Stimulated activated CD4-positive, alpha-beta T cell treated with anti-CD3 and anti-CD28 coated beads, TNF-alpha, amount 100 ng/mL, for 24 hours (primary cell): ENCODE results near the gene ITPR2.
"Not testable (repeated sequence)": the region's sequence is repeated elsewhere in the genome, so short reads cannot be mapped to it uniquely, and the experiment has no call there.

Experiments used
- DNase-seq, 3 experiments: peaks; one replicate each; pipeline ENCODE4 v3.0.0-alpha.2; 2020; ENCODE audit warnings: low read depth in 3 of 3

Gene ITPR2

DNA sequence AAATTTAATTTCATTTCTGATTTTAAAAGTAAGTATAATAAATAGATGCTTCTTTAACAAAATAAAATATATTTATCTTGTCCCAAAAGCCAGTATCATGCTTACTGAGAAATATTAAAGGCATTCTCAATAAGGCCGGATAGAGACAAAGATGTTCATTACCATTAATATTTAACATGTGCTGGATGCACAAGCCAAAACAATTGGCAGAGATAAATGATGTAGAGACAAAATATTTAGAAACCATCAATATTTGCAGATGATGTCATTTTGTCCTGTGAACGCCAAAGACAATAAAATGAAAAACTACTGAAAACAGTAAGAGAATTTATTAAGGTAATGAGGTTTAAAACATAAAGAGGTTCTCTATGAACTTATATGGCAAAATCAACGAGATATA is 313.5 kb downstream of the ITPR2 start:
- no peak for DNase-seq

DNA sequence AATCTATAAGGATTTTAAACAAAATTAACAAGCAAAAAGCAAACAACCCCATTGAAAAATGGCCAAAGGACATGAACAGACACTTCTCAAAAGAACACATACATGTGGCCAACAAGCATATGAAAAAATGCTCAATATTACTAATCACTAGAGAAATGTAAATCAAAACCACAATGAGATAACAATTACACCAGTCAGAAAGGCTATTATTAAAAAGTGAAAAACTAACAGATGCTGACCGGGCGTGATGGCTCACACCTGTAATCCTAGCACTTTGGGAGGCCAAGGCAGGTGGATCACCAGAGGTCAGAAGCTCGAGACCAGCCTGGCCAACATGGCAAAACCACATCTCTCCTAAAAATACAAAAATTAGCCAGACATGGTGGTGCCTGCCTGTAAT is 315.7 kb downstream of the ITPR2 start:
- not testable (repeated sequence) for DNase-seq

DNA sequence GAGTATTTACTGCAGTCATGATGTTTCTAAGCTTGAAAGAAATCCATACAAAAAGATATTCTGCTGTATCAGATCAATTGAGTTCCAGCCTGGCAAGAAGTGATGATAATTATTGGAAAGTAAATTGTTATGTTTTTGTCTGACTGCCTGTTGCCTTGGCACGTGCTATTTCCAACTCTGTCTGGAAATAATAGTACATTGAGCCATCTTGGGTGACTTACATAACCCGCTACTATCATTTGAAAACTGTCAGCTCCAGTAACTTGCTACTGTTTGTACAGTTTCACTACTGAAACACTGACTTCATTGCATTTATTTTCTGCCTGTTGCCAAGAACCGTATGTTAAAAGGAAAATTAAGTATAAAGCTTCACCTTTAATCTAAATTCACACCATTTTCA is 318.6 kb downstream of the ITPR2 start:
- no peak for DNase-seq

DNA sequence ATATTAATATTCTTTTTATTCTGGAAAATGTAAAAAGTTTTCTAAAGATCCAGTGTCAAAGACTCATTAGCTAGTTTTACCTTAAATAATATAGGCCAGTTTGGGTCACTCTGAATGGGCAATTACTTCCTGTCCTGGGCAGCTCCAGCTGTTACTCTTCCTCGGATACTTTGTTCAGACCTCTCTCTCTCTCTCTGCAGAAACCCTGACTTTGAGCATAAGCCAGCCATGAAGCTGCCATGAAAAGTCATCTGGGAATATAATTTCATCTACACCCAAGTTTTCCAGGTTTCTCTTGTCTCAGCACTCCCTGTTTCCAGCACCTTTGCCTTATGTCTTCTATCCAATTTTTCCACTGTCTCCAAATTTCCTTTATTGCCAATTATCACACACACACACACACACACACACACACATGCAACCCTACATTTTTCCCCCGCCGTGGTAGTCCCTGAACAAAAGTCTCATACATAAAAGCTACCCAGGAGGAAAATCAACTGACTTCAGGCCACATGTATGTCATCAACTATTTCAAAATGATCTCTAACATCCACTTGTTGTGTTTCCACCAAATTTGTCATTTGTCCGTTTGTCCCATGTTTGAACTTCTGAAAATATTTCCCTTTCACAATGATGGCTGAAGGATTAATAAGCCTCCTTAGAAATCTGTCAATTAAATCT is 319.5 kb downstream of the ITPR2 start:
- no peak for DNase-seq

DNA sequence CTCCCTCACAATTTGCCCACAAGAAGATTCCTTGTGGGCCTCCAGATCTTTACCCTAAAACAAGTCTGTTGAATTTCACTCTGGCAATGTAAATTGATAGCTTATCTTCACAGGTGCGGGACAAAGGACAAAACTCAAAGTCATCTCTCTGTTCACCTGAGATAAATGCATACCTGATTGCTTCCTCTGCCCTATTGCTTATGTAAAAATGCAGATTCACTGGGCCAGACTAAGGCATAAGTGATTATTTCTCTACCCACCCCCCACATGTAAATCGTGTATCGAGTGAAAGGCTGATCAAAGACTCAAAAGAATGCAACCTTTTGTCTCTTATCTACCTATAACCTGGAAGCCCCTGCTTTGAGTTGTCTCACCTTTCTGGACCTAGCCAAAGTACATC is 320.8 kb downstream of the ITPR2 start:
- DNase-seq, result no peak

DNA sequence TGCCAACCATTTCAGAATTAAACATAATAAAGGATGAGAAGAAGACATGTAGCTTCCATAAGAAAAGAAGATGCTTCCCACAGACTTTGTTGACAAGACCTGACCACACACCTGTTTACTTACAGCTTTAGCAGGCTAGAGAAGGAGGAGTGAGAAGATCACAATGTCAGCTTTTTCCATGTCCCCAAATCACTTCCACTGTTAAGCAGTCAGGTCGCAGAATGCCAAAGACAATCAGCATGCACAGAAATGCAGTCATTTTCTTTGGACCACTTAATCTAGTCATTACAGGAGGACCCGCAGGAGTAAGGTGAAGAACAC is 322.7 kb downstream of the ITPR2 start:
- DNase-seq, result no peak

DNA sequence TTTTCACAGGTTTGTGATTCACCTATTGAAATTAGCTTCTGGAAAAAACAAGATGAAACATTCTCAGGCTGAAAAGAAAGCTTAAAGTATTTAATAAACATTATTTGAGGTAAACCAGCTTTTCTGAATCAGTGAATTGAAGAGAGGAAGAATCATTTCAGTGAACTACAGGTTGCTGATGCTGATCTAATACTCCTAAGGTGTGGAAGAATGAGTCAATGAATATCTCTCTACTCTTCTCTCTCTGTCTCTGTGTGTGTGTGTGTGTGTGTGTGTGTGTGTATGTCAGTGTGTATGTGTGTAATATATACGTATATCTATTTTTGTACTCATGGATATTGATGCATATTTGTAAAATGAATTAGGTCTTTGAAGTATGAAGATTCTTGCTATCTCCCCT is 325.4 kb downstream of the ITPR2 start:
- no peak for DNase-seq

DNA sequence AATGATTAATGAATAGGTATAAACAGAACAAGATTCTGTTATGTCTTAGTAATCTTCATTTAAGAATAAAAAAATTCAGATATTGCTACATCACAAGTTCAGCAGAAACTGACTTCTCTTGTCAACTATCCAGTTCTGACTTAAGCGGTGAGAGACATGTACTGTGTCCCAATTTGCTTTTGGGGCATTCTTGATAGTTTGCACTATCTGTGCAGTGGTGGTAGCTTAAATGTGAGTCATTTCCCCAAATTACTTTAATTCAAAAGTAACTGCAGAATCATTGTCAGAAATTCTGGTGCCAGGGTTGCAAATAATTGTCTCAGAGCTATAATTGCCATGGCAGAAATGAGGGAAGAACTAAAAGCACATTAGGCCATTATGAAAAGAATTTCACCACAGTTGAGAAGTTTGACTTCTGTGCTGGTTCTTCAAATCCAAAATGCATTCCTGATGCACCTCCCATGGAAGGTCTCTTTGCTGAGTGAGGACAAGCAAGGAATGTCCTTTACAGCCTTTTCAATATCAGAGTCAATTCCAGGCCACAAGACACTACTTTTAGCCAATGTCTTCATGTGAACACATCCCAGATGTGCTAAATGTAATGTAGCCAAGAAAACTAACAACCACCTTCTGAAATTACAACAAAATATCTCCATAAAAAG is 332.9 kb downstream of the ITPR2 start:
- no peak for DNase-seq

DNA sequence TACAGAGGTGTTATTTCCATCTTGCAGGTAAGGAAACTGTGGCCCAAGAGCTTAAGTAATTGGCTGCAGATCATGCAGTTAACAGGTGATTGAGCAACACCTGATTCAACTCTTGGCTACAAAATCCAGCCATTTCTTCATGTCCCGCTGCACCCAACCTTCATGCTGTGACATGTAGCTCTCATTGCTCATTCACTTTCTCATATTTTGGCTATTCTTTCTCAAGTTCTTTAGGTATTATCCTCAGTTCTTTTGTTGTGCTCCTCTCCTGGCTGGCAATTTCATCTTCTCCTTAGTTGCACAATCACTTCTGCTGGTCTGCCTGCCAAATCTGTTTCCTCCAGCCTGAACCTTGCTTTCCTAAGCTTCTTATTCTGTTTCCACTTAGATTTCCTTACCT is 336.8 kb downstream of the ITPR2 start:
- DNase-seq, result no peak

DNA sequence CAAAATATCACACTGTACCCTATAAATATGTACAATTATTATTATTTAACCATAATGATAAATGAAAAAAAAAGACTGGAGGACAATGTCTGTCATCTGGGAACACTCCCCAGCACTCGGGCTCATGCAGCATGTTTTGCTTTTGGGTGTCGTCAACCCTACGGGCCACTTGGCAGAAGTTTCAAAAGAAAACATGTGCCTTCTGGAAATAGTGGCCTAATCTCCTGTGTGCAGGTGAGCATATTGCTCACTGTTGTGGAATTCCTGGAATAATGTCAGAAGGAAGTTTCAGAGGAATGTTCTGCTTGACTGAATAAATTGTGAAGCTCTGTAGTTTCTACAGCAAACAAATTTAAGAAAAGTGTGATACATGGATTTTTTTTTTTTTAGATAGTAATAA is 339.3 kb downstream of the ITPR2 start:
- DNase-seq, result no peak

DNA sequence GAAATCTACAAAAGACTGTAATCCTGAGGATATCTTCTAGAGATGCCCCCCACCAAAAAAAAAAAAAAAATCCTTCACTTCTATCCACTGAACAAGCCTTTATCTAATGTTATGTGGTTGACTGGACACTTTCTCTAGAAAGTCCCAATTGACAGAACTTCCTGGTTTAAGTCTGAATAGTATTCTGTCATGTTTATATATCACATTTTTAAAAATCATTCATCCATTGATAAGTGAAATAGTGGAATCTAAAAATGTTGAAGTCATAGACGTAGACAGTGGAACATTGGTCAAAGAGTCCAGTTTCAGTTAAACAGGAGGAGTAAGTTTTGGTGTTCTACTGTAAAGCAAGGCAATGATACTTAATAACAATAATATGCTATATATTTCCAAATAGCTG is 340.6 kb downstream of the ITPR2 start:
- DNase-seq, result no peak

DNA sequence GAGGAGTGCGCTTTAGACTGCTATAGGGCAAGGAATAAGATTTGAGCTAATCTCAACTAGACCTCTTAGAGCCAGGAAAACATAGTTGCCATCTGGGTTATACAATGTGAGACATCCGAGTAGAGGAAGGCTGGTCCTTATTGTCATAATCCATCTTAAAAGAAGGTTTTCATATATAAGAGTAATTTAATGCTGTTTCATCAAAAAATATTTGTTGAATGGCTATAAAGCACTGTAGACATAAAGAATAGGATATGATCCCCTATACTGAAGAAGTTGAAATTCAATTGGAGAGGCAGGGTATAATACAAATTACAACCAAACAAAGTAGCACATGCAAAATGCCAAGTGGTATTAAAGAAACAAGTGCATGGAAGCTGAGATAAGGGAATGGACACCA is 343.1 kb downstream of the ITPR2 start:
- DNase-seq, result no peak

DNA sequence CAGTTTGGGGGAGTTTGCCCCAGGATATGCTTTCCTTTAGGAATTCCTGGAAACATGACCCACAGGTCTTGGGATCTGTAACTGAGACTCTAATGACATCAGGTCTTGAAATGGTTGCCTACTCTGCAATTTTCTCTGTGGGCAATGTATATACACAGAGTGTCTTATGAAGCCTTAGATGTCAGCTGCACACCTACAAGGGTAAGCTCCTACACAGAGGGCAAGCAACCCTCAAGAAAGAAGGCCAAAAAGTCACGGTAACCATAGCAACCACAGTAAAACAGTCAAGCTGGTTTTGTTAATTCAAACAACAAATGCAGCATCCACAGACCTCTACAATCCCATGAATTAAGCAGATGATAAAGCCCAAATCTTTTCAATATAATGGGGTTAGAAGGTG is 344.6 kb downstream of the ITPR2 start:
- DNase-seq, result no peak

DNA sequence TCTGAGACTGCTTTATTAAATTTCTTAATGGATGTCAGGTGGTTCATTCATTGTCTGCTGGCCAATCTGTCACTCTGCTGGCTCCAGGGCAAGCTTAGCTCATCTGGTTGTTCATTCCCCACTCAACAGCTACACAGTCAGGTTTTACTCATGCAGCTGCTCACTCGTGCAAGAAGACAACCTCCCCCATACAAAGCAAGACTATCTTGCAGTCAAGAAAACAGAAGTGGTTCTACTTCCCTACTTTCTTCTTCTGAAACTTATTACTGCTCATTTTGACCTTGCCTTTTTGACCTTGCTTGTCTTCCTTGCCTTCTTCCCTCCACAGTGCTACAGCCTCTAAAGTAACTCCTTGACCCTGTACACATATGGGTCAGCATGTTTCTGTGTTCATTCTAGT is 359.7 kb downstream of the ITPR2 start:
- no peak for DNase-seq

DNA sequence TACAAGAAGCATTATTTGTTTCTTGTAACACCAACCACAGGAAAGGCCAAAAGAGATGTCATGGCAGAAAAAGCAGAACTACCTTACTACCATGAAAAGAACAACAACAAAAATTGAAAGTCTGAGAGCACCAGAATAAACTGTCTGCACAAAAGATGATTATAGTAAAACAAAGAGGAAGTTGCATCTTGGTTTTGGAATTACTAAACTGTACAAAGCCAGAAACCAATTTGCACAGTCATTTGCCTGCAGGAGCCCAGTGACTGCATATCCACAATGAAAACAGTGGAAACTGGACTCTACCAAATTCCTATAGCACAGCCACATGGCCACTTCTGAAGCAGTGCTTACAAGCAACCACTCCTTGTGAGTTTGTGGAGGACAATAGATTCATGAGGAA is 361.4 kb downstream of the ITPR2 start:
- no peak for DNase-seq

DNA sequence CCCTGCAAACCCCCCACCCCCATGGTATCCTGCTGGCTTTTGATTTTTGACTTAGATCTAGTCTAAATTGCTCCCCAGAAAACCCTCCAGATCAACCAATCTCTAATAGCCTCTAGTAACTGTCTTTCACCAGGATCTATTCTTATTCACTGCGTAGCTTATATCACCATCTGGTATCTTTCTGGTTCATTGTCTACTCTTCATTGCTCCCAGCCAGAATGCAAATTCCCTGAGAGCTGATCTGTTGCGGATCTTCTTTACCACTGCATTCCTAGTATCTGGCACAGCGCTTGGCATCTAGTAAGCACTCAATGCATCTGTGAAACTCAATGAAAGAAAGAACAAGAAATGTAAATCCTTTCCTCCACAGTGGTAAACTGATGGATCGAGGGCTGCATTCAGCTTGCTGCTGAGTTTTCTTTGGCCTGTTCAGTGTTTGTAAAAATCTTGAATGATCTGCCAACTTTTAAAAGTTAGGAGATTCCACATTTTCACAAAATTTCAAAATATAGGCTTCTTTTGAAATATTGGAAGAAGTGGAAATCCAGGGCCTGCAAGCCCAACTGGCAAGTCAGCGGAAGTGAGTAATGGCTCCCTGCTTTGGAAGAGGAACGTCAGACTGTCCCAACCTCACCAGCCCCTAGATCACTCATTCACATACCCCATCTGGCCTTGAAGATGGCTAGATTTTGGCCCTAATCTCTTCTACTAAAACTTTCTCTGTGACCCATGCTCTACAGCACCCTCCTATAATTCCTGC is 363.4 kb downstream of the ITPR2 start:
- DNase-seq, result no peak

DNA sequence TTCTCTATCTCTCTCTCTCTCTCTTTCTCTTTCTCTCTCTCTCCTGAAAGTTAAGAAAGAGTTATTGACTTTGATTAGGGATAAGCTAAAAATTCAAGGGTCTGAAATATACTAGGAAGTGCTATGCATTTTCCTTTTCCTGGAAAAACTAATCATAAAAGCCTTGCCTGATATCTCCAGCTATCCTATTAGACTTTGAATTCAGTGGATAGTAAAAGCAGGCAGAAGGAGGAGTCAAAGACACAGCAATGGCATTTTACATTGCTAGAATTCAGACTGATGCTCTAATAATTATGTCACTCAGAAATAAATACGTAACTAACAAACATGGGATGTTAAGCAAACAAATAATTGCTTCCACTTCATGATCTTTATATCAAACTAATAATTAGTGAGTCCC is 365.6 kb downstream of the ITPR2 start:
- DNase-seq, result no peak

DNA sequence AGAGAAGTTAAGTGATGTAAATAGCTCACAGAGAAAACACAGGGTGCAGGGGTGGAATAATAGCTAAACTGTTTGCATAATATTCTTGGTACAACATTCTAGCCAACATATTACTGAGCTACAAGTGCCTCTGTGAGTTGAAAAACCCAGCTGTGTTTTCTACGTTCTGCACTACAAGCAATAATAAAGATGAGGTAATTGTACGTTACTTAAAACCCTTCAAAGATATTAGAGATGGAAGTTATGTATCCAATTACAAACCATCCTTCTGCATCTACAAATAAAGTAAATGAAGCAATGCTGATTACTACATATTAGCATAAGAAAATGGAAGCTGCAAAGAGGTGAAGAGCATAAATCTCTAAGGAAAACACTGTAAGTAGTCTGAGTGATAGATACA is 366.3 kb downstream of the ITPR2 start:
- DNase-seq, result no peak

DNA sequence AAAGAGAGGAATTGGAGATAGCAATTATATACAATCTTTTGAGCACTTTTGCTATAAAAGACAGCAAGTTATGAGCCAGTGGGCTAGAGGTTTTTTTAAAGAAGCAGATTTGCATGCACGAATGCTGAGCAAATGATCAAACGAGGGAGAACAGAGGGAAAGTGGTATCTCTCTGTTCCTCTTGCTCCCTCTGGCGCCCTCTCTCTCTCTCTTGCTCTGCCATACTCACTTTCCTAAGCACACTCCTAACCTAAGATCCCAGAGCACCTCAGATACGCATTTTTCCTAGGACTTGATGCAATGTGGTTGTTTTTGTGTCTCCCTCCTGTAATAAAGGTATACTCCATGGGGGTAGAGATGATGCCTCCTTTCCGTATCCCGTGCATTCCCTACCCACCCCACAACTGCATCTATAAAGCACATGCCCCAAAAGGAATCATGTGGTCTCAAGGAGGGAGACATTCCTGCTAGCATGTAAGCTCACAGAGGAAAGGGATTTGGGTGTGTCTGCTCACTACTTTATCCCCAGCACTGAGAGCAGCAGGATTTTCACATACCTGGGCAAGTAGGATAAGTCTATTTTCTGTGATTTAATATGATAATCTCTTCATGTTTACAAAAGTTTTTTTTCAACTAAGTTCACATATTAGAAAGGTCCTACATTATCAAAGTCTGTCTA is 367.4 kb downstream of the ITPR2 start:
- DNase-seq, result no peak

DNA sequence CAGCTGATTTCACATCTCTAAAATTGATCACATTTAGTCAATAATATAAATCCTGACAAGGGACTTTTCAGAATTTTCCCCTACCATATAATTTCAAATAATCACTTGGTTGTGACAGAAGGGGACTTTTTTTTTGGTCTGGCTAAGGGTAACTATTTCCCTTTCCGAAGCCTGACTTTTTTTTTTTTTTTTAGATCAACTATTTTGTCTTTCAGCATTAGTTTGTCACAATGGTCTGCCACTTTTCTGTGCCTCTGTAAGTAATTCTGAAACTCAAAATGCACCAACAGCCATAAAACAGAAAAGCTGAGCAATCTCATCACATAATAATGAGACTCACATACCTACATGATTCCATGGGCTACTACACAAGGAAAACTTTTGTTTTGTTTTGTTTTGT is 371.2 kb downstream of the ITPR2 start:
- no peak for DNase-seq

DNA sequence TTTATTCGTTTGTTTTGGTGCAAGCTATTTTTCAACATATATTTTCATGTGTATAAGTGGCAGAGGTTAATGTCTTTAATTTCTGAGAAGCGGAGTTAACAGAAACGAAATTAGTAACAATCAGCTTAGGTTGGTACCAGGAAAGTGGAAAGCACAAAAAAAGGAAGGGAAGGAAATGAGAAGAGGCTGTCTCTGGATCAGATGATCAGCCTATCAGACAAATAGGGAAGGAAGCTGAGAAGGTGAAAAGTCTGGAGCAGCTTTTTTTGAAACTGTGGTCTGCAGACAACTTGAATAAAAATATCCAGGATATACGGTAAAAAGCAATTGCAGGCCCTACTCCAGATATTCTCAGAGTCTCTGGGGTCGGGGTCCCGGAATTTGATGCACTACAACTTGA is 372.6 kb downstream of the ITPR2 start:
- DNase-seq, result no peak

DNA sequence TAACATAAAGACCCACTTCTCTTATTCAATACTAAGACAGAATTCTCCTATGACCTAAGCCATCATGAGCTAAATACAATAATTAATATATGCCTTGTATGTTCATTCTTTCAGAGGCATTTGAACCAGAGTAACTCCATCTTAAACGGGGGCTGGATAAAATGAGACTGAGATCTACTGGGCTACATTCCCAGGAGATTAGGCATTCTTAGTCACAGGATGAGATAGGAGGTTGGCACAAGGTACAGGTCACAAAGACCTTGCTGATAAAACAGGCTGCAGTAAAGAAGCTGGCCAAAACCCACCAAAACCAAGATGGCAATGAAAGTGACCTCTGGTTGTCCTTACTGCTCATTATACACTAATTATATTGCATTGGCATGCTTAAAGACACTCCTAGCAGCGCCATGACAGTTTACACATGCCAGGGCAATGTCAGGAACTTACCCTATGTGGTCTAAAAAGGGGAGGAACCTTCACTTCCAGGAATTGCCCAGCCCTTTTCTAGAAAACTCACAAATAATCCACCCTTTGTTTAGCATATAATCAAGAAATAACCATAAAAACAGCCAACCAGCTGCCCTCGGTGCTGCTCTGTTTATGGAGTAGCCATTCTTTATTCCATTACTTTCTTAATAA is 376.9 kb downstream of the ITPR2 start:
- no peak for DNase-seq
